IMR-90 (cell line): Measurements from ENCODE around the gene TRIO. TPM values are rescaled to one million over a fixed set of nuclear protein-coding genes. Genes with fewer than 3 reads are reported as not detected.

ENCODE experiments used
- ATAC-seq: fragments of 200-7000 bp; cut with Tn5 transposase; 2 replicates; pipeline ENCODE4 v1.9.1; 2020; ENCODE audit warnings: low read depth, mild to moderate bottlenecking, moderate library complexity
- BruUV-seq: library from RNA; stranded (reverse); fragments of 400-500 nt; replicated peaks from 2 replicates; lab custom pipeline; 2021; lab: Mats Ljungman, UMichigan
- CTCF ChIA-PET: fragments of 300-600 bp; formaldehyde crosslinking; extraction: SDS; loops from one replicate; lab custom pipeline; 2021; ENCODE audit warnings: antibody characterized with exemption; lab: Yijun Ruan, JAX
- POLR2A ChIA-PET: fragments of 300-600 bp; sonication (Branson Sonifier 250); formaldehyde crosslinking; loops from one replicate; lab custom pipeline; 2022; ENCODE audit warnings: antibody characterized with exemption; ENCODE audit not compliant: unreplicated experiment; lab: Charles Lee
- DNase-seq: peaks from one replicate; pipeline ENCODE4 v3.0.0; 2013
- H2AFZ ChIP-seq: replicated peaks from 2 replicates; pipeline ENCODE3; 2013; ENCODE audit warnings: low read length, mild to moderate bottlenecking; ENCODE audit not compliant: poor library complexity
- H2AK5ac ChIP-seq: 2 replicates; pipeline ENCODE4 v1.6.1; 2013; ENCODE audit warnings: low read depth, low read length, inconsistent platforms
- H2AK9ac ChIP-seq: replicated peaks from 2 replicates; pipeline ENCODE3; 2013; ENCODE audit warnings: mild to moderate bottlenecking, low read depth, low read length, moderate library complexity; ENCODE audit not compliant: poor library complexity
- H2BK120ac ChIP-seq: 2 replicates; pipeline ENCODE4 v1.6.1; 2013; ENCODE audit warnings: low read depth, low read length, inconsistent platforms
- H2BK15ac ChIP-seq: 3 replicates; pipeline ENCODE4 v1.6.1; 2013; ENCODE audit warnings: low read depth, low read length, inconsistent platforms
- H2BK20ac ChIP-seq: 2 replicates; pipeline ENCODE4 v1.6.1; 2013; ENCODE audit warnings: low read depth, mild to moderate bottlenecking, inconsistent platforms, low read length, moderate library complexity
- H2BK5ac ChIP-seq: 2 replicates; pipeline ENCODE4 v1.6.1; 2013; ENCODE audit warnings: mild to moderate bottlenecking, low read depth, low read length, inconsistent platforms; ENCODE audit not compliant: poor library complexity, severe bottlenecking
- H3K14ac ChIP-seq: replicated peaks from 2 replicates; pipeline ENCODE4 v1.6.1; 2013; ENCODE audit warnings: low read depth, low read length, inconsistent platforms
- H3K18ac ChIP-seq: 2 replicates; pipeline ENCODE4 v1.6.1; 2013; ENCODE audit warnings: low read depth, low read length, control low read depth
- H3K23ac ChIP-seq: 2 replicates; pipeline ENCODE4 v1.6.1; 2013; ENCODE audit warnings: low read depth, low read length, inconsistent platforms
- H3K27ac ChIP-seq: 2 replicates; pipeline ENCODE4 v1.5.1; 2013; ENCODE audit warnings: mild to moderate bottlenecking, control low read depth, low read length; ENCODE audit not compliant: insufficient read depth
- H3K27me3 ChIP-seq: 2 replicates; pipeline ENCODE4 v1.6.1; 2013; ENCODE audit warnings: low read length; ENCODE audit not compliant: control insufficient read depth, insufficient read depth
- H3K36me3 ChIP-seq: 2 replicates; pipeline ENCODE4 v1.6.1; 2013; ENCODE audit warnings: low read length, mixed read lengths; ENCODE audit not compliant: control insufficient read depth, insufficient read depth
- H3K4ac ChIP-seq: 2 replicates; pipeline ENCODE4 v1.6.1; 2013; ENCODE audit warnings: low read depth, low read length, inconsistent platforms
- H3K4me1 ChIP-seq: 2 replicates; pipeline ENCODE4 v1.6.1; 2013; ENCODE audit warnings: low read length, mixed read lengths; ENCODE audit not compliant: control insufficient read depth, insufficient read depth
- H3K4me2 ChIP-seq: 2 replicates; pipeline ENCODE4 v1.6.1; 2013; ENCODE audit warnings: low read depth, mild to moderate bottlenecking, control low read depth, low read length, moderate library complexity
- H3K4me3 ChIP-seq: 2 replicates; pipeline ENCODE4 v1.5.1; 2013; ENCODE audit warnings: low read depth, mild to moderate bottlenecking, control low read depth, low read length, moderate library complexity; ENCODE audit not compliant: insufficient read depth
- H3K56ac ChIP-seq: 2 replicates; pipeline ENCODE4 v1.6.1; 2013; ENCODE audit warnings: low read length, inconsistent platforms; ENCODE audit not compliant: insufficient read depth; ENCODE audit errors: extremely low read depth
- H3K79me1 ChIP-seq, 2 experiments: 2 replicates each; pipeline ENCODE4 v1.6.1; 2013; ENCODE audit warnings: low read length in 2 of 2, inconsistent platforms in 1 of 2, low read depth in 1 of 2
- H3K9ac ChIP-seq: 2 replicates; pipeline ENCODE4 v1.6.1; 2013; ENCODE audit warnings: low read depth, low read length, control low read depth
- H3K9me1 ChIP-seq: 2 replicates; pipeline ENCODE4 v1.6.1; 2013; ENCODE audit warnings: low read length, inconsistent platforms; ENCODE audit not compliant: insufficient read depth
- H3K9me3 ChIP-seq: 2 replicates; pipeline ENCODE4 v1.6.1; 2013; ENCODE audit warnings: low read length; ENCODE audit not compliant: control insufficient read depth, insufficient read depth
- H4K20me1 ChIP-seq: 2 replicates; pipeline ENCODE4 v1.6.1; 2013; ENCODE audit warnings: low read length, inconsistent platforms; ENCODE audit not compliant: insufficient read depth
- H4K5ac ChIP-seq: 2 replicates; pipeline ENCODE4 v1.6.1; 2013; ENCODE audit warnings: mild to moderate bottlenecking, low read depth, low read length, control low read depth
- H4K8ac ChIP-seq, 2 experiments: 2 replicates each; pipeline ENCODE4 v1.6.1; 2013; ENCODE audit warnings: low read depth in 2 of 2, low read length in 2 of 2, control low read depth in 1 of 2, inconsistent platforms in 1 of 2
- H4K91ac ChIP-seq: 2 replicates; pipeline ENCODE4 v1.6.1; 2013; ENCODE audit warnings: low read depth, low read length, inconsistent platforms; ENCODE audit not compliant: insufficient read depth
- CTCF ChIP-seq: conservative IDR thresholded peaks from 2 replicates; pipeline ENCODE4 v1.5.1; 2012; ENCODE audit warnings: mild to moderate bottlenecking, low read depth, low read length, improper control_type of control experiment
- MXI1 ChIP-seq: IDR thresholded peaks from 2 replicates; pipeline ENCODE4 v1.6.1; 2012; ENCODE audit warnings: low read depth, mild to moderate bottlenecking, low read length, moderate library complexity, borderline replicate concordance
- WGBS, 2 experiments: methylation state at CpG; one replicate each; pipeline versions ENCODE4 v1.1.5 to v1.1.7; 2013; ENCODE audit warnings: missing lambda C conversion rate in 2 of 2; ENCODE audit not compliant: insufficient read length in 1 of 2; ENCODE audit errors: extremely low coverage in 2 of 2; 5-methylcytosine and 5-hydroxymethylcytosine counted together
- dilution Hi-C: fragments of 300-500 bp; cut with HindIII; formaldehyde crosslinking; loops from one replicate; pipeline ENCODE4 v1.14.3; 2018; ENCODE audit warnings: low sequenced_read_pairs; ENCODE audit not compliant: unreplicated experiment
- in situ Hi-C: fragments of 300-500 bp; cut with MboI; formaldehyde crosslinking; loops from 3 replicates; pipeline ENCODE4 v1.14.3; 2019; ENCODE audit warnings: low sequenced_read_pairs, inconsistent platforms, mixed read lengths
- intact Hi-C: fragments of 100-400 bp; cut with micrococcal nuclease; formaldehyde crosslinking; loops from 2 replicates; pipeline ENCODE4 v1.10.0; 2022
- polyA plus RNA-seq, 3 experiments: library from polyadenylated mRNA; depleted of rRNA; stranded (reverse); fragments of >200 nt; gene quantifications; 2 replicates each; pipeline ENCODE4 v1.2.3, GENCODE V29; 2012; ENCODE audit warnings: low replicate concordance in 1 of 3
- total RNA-seq: library from RNA; depleted of rRNA; stranded (reverse); fragments of >200 nt; gene quantifications from 2 replicates; pipeline ENCODE4 v1.2.3, GENCODE V29; 2012

The TRIO gene
- total and polyA plus RNA-seq, 2 of the 4 experiments (the other 2 are of a cell fraction), result 206 to 522 TPM

GRCh38 chr5:14405267-14405666 lies 262.1 kb downstream of the TRIO start:
- H3K18ac ChIP-seq, result no peak overlapping the region
- H3K4me3 ChIP-seq, result no peak overlapping the region
- no peak overlapping the region for H2BK5ac ChIP-seq
- no peak for ATAC-seq
- H3K23ac ChIP-seq, result no peak overlapping the region
- no peak overlapping the region for H3K4me2 ChIP-seq
- dilution Hi-C loops (no loop called here), intact Hi-C loops (no loop called here), in situ Hi-C loops (loop anchor here (10.0 to 25.0 kb wide), 2 partner anchors 240 to 607 kb away; no protein-coding TSS in a partner anchor)
- 0 out of 4 replicates have a peak overlapping the region, but pooled peaks of 1 of the 2 experiments have one; percentile 8 for H4K8ac ChIP-seq
- no peak overlapping the region for H2AK5ac ChIP-seq
- no peak overlapping the region; the same call in 1 of the 2 replicates for H4K91ac ChIP-seq
- ChIA-PET POLR2A (no interaction called here), CTCF (no interaction called here)
- 86% methylated on average over 1 of the region's 10 CpGs; no CpG with 5 or more reads in 1 of the 2 experiments for WGBS, 2 experiments
- peaks cover 80% of the 10 kb centered on the region for H4K20me1 ChIP-seq
- no peak overlapping the region for H2AFZ ChIP-seq
- H2BK15ac ChIP-seq, result no peak overlapping the region
- no peaks in the 10 kb centered on the region for H3K27me3 ChIP-seq
- H3K27ac ChIP-seq, result peak overlapping the region; percentile 10; the same call in 1 of the 2 replicates
- DNase-seq, result no peak
- H2AK9ac ChIP-seq, result no peak overlapping the region
- H3K4ac ChIP-seq, result no peak overlapping the region
- no peak overlapping the region for H3K14ac ChIP-seq
- peaks cover 27% of the 10 kb centered on the region for H3K9me1 ChIP-seq
- H3K79me1 ChIP-seq, result peaks cover 48 to 86% of the 10 kb centered on the region in 2 experiments
- H3K56ac ChIP-seq, result no peak overlapping the region
- no peak overlapping the region for H2BK120ac ChIP-seq
- H3K9me3 ChIP-seq, result no peaks in the 10 kb centered on the region
- H2BK20ac ChIP-seq, result no peak overlapping the region
- H3K36me3 ChIP-seq, result peaks cover 73% of the 10 kb centered on the region
- H3K9ac ChIP-seq, result no peak overlapping the region
- peaks cover 25% of the 10 kb centered on the region for H3K4me1 ChIP-seq
- no TSS peak for BruUV-seq
- H4K5ac ChIP-seq, result no peak overlapping the region
- TF ChIP-seq CTCF (peak; percentile 12; the same call in 1 of the 2 replicates), MXI1 (no peak)
